HepG2 (cell line): Measurements from ENCODE around the gene CLIC1. TPM values are rescaled to one million over a fixed set of nuclear protein-coding genes. Genes with fewer than 3 reads are reported as not detected.

Experiments
- AFF4 ChIP-seq: sonication (generic); formaldehyde crosslinking; IDR thresholded peaks from 2 replicates; pipeline ENCODE4 v1.4.0; 2020; ENCODE audit warnings: missing genetic modification reagents
- GABPB1 ChIP-seq: IDR thresholded peaks from 2 replicates; pipeline ENCODE4 v1.6.1; 2016; ENCODE audit warnings: mild to moderate bottlenecking, missing genetic modification reagents, moderate library complexity, missing compliant biosample characterization
- HDAC1 ChIP-seq: sonication (generic); formaldehyde crosslinking; IDR thresholded peaks from 2 replicates; pipeline ENCODE4 v1.5.1; 2020; ENCODE audit warnings: mild to moderate bottlenecking, missing genetic modification reagents
- IKZF5 ChIP-seq: IDR thresholded peaks from 2 replicates; pipeline ENCODE4 v1.6.1; 2018; ENCODE audit warnings: missing genetic modification reagents, mild to moderate bottlenecking, missing compliant biosample characterization
- MEIS1 ChIP-seq: sonication (generic); formaldehyde crosslinking; IDR thresholded peaks from 2 replicates; pipeline ENCODE4 v1.9.0; 2021; ENCODE audit warnings: mild to moderate bottlenecking, missing genetic modification reagents, moderate library complexity, borderline replicate concordance
- NFATC3 ChIP-seq: sonication (generic); formaldehyde crosslinking; IDR thresholded peaks from 2 replicates; pipeline ENCODE4 v1.5.1; 2020; ENCODE audit warnings: mild to moderate bottlenecking, missing genetic modification reagents
- NFE2 ChIP-seq: sonication (generic); formaldehyde crosslinking; IDR thresholded peaks from 2 replicates; pipeline ENCODE4 v1.4.0; 2020; ENCODE audit warnings: missing genetic modification reagents
- PAX8 ChIP-seq: sonication (generic); formaldehyde crosslinking; IDR thresholded peaks from 2 replicates; pipeline ENCODE4 v1.8.0; 2022; ENCODE audit warnings: mild to moderate bottlenecking, missing genetic modification reagents, borderline replicate concordance
- PAXIP1 ChIP-seq: sonication (generic); formaldehyde crosslinking; conservative IDR thresholded peaks from 2 replicates; pipeline ENCODE4 v1.4.0; 2020; ENCODE audit warnings: mild to moderate bottlenecking, missing genetic modification reagents, moderate library complexity
- POGK ChIP-seq: sonication (generic); formaldehyde crosslinking; conservative IDR thresholded peaks from 2 replicates; pipeline ENCODE4 v1.8.0; 2022; ENCODE audit warnings: mild to moderate bottlenecking, moderate library complexity, missing genetic modification reagents
- SNAPC5 ChIP-seq: sonication (generic); formaldehyde crosslinking; IDR thresholded peaks from 2 replicates; pipeline ENCODE4 v1.8.1; 2023; ENCODE audit warnings: mild to moderate bottlenecking, missing genetic modification reagents, borderline replicate concordance
- SRY ChIP-seq: sonication (generic); formaldehyde crosslinking; IDR thresholded peaks from 2 replicates; pipeline ENCODE4 v1.8.0; 2022; ENCODE audit warnings: mild to moderate bottlenecking, missing genetic modification reagents
- YY1 ChIP-seq: IDR thresholded peaks from 2 replicates; pipeline ENCODE4 v1.6.1; 2011; ENCODE audit warnings: low read length, low read depth, moderate library complexity, mild to moderate bottlenecking; ENCODE audit not compliant: insufficient read depth, insufficient replicate concordance
- ZNF17 ChIP-seq: sonication (generic); formaldehyde crosslinking; IDR thresholded peaks from 2 replicates; pipeline ENCODE4 v1.5.0; 2020; ENCODE audit warnings: mild to moderate bottlenecking, missing genetic modification reagents
- ZNF354B ChIP-seq: sonication (generic); formaldehyde crosslinking; IDR thresholded peaks from 2 replicates; pipeline ENCODE4 v1.8.0; 2022; ENCODE audit warnings: mild to moderate bottlenecking, missing genetic modification reagents
- ZNF383 ChIP-seq: sonication (generic); formaldehyde crosslinking; IDR thresholded peaks from 2 replicates; pipeline ENCODE4 v1.4.0; 2020; ENCODE audit warnings: missing genetic modification reagents, mild to moderate bottlenecking, borderline replicate concordance
- ZNF724P ChIP-seq: sonication (generic); formaldehyde crosslinking; IDR thresholded peaks from 2 replicates; pipeline ENCODE4 v1.8.0; 2022; ENCODE audit warnings: missing genetic modification reagents, borderline replicate concordance
- ZNF746 ChIP-seq: sonication (generic); formaldehyde crosslinking; IDR thresholded peaks from 2 replicates; pipeline ENCODE4 v1.8.0; 2022; ENCODE audit warnings: mild to moderate bottlenecking, missing genetic modification reagents
- polyA plus RNA-seq, 8 experiments: library from polyadenylated mRNA; depleted of rRNA in 3 of 8; stranded (reverse) in 7 of 8; unstranded in 1 of 8; fragments of >200 nt; fragmentation: Illumina TruSeq in 4 of 8; extraction: Trizol in 4 of 8; gene quantifications; 2 replicates each; pipeline versions ENCODE4 v1.2.1 to v1.2.3, GENCODE V29; 2011 to 2016; ENCODE audit warnings: low read depth in 4 of 8, missing spikeins in 1 of 8, mixed read lengths in 1 of 8; ENCODE audit not compliant: insufficient read depth in 1 of 8
- total RNA-seq, 5 experiments: library from RNA; depleted of rRNA; stranded (reverse); fragments of >200 nt; fragmentation: Illumina TruSeq; extraction: Trizol; gene quantifications; 2 replicates each; pipeline ENCODE4 v1.2.3, GENCODE V29; 2016; ENCODE audit warnings: low read depth in 1 of 5

CLIC1 gene
- total and polyA plus RNA-seq, 2 of the 13 experiments (the other 11 are each of a cell fraction or from before 2014, with no cell fraction given): 602 to 891 TPM

- TF ChIP-seq AFF4 (CRISPR knock-in tag): no peak; the same call in 1 of the 2 replicates
- peak; percentile 2; the same call in 1 of the 2 replicates for TF ChIP-seq PAXIP1
- no peak for TF ChIP-seq ZNF383
- TF ChIP-seq MEIS1: no peak
- TF ChIP-seq NFATC3 (CRISPR knock-in tag): 0 out of 2 replicates have a peak, but pooled peaks have one; percentile 4
- TF ChIP-seq POGK (CRISPR knock-in tag): no peak
- TF ChIP-seq HDAC1 (CRISPR knock-in tag): peak; percentile 73; the same call in 1 of the 2 replicates
- TF ChIP-seq NFE2 (CRISPR knock-in tag): no peak
- TF ChIP-seq ZNF354B: 0 out of 2 replicates have a peak, but pooled peaks have one; percentile 12
- TF ChIP-seq PAX8 (CRISPR knock-in tag): 0 out of 2 replicates have a peak, but pooled peaks have one; percentile 58
- peak; percentile 10; the same call in 1 of the 2 replicates for TF ChIP-seq IKZF5 (CRISPR knock-in tag)
- TF ChIP-seq YY1: no peak
- TF ChIP-seq ZNF746 (CRISPR knock-in tag): no peak
- TF ChIP-seq SNAPC5 (CRISPR knock-in tag): no peak; the same call in 1 of the 2 replicates
- TF ChIP-seq SRY: peak; percentile 70; the same call in 1 of the 2 replicates
- no peak for TF ChIP-seq ZNF17 (CRISPR knock-in tag)
- peak; percentile 59; the same call in 1 of the 2 replicates for TF ChIP-seq GABPB1 (CRISPR knock-in tag)
- TF ChIP-seq ZNF724P: peak; percentile 74; the same call in 1 of the 2 replicates
Observed at GRCh38 chr6:31729979-31730630, 6.2 kb downstream of the CLIC1 start (continued).
